DMS 273 (cell line): ENCODE results near the gene ADAM12.

Source experiments
- DNase-seq: peaks from one replicate; lab custom pipeline; 2025; ENCODE audit not compliant: unreplicated experiment; lab: John Stamatoyannopoulos, UW

Gene ADAM12

DNA sequence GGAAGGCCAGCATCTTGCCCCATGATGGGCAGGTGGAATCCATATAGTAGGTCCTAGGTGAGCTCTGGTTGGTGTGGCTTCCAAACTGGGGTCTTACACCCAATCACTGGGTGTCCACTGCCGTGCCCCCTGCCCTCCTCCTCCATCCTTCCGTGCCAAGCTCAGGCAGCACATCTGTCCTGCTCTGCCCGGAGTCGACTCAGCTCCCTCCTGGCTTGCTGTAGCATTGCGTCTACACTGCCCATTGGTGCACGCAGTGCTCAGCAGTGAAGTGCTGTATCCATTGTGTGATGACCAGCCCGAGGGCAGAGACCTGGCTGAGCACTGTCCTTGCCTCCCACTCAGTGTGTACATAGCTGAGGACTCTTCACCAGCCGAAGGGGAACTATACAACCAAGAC is 148.4 kb downstream of the ADAM12 start:
- DNase-seq: no peak

DNA sequence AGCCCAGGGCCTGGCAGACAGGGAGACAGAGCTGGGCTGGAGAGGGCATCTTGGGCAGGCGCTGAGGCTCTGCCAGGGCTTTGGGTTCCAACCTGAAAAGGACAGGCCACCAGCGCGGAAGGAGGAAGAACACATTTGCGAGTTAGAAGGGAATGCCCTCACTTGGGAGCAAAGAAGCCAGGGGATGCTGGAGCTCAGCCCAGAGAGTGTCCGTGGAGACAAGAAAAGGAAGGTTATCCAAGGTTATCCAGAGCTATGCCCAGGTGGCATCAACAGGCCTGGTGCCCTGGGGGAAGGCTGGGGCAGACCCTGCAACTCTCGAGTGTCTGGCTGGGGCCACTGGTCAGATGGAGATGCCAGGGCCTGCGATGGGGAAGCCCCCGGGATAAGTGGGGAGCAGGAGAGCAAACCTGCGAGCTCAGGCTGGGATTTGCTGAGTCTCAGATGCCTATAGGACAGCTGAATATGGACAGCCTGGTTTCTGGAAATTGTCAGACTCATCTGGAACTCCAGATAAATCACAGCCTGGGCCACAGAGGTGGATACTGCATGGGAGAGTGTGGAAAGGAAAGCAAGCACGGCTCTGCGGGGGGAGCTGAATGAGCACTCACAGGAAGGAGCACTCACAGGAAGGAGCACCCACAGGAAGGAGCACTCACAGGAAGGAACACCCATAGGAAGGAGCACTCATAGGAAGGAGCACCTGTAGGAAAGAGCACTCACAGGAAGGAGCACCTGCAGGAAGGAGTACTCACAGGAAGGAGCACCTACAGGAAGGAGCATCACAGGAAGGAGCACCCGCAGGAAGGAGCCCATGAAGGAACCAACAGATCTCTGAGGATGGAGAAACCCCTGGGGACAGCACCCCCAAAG is 152.1 kb downstream of the ADAM12 start:
- DNase-seq: no peak

DNA sequence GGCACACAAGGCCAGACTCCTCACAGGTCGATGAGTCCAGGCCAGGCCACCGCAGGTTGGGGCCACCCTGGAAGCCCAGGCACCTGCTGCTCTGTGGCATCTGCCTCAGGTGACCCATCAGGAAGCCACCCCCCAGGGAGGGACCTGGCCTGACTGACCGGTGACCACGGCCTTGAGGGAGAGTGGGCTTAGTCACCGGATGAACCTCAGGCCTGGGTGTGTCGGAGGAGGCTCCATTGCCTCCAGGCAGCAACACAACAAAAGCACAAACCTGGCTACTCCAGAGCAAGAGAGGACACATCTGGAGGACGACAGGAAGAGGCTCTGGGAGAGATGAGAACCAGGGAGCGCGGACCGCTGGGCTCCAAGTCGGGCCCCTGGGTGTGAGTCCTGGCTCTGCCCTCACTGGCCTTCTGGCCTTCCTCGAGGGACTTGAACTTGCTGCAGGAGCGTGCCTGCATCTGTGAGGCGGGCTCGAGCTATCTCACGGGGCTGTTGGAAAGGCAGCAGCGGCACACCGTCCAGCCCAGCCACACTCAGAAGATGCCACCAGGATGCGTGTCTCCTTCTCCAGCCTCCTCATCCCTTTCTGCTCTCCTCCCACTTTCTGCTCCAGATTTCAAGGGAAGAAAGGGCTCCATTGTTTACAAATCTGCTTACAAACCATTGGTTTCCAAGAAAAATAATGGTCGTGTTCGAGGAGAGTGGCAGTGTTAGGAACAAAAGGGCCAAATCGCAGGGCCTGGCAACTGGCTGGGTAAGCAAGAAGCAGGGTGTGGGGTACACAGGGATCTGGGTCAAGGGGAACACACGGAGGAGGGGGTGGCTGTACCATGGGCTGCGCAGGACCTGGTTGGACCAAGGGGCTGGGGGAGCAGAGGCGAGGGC is 152.9 kb downstream of the ADAM12 start:
- DNase-seq: no peak

DNA sequence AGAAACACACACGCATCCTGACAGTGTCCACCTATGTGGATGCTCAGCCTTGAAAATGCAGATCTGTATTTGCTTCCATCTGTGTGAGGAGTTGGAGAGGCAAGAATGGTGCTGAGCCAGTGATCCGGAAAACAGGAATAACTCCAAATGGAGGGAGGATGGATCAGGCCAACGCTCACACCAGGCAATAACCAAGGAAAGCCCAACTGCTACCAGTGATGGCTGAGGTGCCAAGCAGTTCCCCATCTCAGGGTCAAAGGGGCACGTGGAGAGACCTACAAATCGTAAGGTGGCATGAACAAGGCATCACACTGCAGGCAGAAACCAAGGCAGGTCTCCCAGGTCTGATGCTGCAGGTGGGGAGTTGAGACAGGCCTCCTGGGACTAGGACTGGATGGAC is 153.6 kb downstream of the ADAM12 start:
- no peak for DNase-seq

DNA sequence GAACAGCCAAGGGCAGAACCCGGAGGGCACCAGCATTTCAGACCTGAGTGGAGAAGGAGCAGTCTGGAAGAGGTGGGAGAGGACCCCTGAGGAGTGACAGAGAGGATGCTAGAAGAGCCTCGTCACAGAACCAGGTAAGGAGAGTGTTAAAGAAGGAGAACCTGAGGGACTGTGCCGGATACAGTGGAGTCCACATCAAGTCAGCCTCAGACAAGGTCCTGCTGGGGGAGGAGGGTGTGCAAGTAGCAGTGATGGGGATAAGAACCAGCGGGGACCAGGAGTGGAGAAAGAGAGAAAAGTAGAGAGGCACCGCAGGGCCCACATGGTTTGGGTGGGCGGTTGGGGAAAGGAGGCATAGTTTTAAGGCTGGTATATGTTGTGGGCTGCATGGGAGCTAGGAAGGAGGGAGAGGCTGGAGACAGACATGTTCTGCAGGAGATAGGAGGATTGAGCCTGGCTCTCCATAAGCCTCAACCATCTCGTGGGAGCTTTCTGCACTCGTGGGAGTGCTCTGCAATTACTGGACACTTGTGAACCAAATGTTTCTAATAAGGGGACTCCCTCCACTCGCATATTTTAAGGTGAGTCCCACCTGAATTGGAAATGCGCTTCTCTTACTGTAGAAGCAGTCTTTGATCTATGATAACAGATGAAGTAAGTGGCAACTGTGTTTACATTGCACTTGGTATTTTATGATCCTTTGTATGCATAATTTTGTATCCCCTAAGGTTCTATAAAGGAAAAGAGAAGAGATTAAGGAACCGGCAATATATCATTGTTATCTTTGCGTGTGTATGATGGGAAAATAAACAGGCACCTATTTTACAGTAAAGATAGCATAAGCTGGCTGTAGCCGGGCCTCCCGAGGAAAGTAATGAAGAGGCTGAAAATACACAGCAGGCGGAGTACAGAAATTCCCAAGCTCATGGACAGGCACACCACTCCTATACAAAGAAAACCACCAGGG is 154.8 kb downstream of the ADAM12 start:
- no peak for DNase-seq

DNA sequence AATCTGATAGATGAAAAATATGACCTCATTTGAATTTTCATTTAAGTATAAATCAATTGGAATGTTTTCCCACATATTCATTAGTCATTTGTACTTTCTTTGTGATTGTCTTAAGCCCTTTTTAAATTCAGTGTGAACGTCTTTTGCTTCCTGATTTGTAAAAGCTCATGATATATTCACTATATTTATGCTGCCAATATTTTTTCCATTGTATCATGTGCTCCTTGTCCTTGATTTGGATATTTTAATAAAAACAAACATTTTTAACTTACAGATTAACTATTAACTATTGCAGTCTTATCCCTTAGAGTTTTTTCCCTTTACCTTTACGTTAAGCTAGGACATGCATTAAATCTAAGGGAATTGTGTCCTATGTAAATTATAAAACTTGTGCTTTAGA is 157.7 kb downstream of the ADAM12 start:
- DNase-seq: no peak

DNA sequence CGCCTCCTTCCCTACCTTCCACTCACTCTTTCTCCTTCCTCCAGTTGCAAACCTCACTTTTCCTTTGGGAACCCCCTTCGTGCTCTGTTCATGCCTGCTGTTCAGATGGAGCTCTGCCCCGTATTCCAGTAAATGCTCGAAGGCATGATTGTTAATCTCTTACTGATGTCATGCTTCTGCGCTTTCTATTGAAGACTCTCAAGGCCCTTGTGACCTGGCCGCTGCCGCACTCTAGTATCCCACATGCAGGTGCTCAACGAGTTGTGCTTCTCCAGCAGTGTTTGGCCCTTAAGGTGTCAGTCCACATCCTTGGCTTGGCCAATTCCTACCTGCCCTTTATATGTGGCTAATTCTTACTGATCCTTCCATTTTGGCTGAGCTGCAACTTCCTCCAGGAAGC is 158.6 kb downstream of the ADAM12 start:
- DNase-seq: no peak

DNA sequence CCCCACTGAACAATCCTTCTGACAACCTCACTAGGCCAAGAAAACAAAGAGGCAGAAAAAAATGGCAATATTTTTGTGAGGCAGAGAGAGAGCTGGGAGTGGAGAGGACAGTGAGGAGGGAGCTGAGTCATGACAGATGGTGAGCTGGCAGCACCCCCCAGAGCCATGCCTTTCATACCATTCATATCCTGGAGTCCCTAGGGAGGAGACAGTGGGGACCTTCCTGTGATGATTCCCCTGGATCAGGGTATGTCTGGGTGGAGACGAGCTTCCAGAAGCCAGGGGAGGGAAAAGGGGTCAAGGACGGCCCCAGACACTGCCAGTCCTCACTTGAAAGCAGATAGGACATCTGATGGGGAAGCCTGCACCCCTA is 160.5 kb downstream of the ADAM12 start:
- DNase-seq: no peak

DNA sequence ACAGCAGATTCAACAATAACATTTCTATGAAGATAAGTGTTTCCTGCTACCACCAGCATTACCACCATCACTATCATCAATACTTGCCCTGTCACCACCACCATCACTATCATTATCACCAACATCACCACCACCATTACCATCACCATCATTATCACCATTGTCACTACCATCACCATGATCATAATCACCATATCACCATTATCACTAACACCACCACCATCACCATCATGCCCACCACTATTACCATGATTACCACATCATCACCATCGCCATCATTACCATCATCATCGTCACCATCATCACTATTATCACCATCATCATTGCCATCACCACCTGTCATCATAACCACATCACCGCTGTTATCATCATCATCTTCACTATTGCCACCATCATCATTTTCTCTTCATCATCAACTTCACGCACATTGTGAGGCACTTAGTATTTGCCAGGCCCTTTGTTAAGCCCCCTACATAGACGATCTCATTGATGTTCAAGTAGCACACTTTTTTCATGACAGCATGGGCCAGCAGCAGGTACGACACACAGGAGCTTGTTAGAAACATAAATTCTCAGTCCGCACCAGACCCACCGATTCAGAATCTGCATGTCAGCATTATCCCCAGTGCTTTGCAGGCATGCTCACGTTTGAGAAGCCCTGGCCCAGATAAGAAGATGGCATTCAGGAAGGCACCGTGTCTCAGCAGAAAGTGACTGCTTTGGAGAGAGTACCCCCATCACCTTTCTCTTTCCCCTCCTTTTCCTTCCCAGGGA is 161.1 kb downstream of the ADAM12 start:
- DNase-seq: no peak

DNA sequence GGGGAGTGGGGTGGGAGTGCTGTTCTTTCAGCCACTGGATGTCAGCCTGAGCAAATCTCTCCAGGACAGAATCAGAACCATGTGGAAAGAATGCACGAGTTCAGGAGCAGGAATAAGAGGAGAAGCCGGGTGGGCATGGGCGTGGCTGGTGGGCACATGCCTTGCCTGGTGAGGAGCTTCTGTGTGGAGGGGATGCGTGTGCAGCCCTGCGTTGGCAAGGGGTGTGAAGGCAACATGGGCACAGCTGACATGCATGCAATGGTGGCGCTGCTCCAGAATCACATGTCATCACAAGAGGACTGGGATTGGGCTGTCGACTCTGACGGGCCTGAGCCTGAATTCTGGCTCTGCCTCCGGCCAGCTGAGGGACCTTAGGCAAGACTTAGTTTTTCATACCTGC is 162.1 kb downstream of the ADAM12 start:
- DNase-seq: no peak

DNA sequence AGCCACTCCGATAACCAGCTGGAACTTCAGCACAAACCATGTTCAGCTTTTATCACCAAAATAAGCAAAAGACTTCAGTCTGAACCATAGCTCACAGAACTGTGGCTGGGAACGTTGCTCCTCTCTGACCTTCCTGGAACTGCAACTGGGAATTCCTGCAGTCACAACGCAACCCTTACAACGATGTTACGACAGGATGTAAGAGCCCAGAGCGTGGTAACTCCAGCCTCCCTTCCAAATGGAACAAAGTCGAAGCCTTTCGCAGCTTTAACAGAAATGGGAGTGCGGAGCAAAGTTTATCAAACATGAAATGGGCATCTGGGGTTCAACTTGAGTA is 162.6 kb downstream of the ADAM12 start:
- DNase-seq: no peak

DNA sequence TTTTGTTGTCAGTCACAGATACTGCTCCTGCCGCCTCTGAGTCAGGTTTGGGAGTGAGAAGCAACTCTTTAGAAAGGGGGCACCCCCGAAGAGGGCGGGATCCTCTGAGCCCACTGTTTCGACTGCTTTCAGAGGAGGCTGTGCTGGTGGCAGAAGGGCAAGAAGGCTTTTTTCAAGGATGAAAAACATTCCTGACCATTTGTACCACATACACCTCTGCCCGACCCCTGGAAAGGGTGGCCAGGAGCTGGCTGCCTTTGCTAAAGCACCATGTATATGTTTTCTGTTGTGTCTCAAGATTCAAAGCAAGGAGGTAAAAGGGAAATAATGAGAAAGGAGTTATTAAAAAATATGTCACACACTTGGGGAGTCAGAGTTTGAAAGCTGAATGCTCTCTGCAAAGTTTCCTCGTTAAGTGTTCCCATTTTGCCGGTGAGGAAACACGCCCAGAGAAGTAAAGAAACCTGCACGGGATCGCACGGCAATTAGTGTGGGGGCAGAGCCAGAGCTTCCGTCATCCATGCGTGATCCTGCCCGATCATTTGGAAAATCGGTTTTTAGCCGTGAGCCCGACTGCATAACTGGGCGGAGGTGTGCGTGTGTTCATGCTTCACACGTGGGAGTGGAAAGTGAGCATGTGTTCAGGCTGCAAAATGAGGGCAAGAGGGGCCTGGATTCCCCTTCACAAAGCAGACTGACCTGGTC is 163.2 kb downstream of the ADAM12 start:
- DNase-seq: no peak

DNA sequence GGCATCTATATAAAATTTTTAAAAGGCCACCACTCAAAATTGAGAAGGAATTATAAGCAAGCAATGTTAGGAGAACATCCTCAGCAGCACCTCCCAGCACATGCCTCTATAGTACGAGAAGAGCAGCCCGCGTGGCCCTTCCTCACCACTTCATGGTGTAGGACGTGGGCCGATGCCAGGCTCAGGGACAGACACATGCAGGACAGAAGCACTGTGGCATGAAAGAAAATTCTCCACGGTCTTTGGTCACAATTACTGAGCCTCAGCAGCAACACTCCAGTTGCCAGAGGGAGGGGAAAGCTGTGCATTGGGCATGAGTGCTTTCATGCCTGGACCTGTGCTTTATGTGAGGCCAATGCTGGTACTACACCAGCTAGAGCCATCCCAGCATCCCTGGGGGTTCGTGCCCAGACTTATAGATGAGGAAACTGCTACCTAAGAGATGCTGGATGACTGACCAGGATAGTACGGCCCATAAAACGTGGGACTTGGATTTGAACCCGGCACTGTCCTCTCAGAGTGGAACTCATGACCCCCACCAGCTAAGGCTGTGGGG is 164.7 kb downstream of the ADAM12 start:
- no peak for DNase-seq

DNA sequence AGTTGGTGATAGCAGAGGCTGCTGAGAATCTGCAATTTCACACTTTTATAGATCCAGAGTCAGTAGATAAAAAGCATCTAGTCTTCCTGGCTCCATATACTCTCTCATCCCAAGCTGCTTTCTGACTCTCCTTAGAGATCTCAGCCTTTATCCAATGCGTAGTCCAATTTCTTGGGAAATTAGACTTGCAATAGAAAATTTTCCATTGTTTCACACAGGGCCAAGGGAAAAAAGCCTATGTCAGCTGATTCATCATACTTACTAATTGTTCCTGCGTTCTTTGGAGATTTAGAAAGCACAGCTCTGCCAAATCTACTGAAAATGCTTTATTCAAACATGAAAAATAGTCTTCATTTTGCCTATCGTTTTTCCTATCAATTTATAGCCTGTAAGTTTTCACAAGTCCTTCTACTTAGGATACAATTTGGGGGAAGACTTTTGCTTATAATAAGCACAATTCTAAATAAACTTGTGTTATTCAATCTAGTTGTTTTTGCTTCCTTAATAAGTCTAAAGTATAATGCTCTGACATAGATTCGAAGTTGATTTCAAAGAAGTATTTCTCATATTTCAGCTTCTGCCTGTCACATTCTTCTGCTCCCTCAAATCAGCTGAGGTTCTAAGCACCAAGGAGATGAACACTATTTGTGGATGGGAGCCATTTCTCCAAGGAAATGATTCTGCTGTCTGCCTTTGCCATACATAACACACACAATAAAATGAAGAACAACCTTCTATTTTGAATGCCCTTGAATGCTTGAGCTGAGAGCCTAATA is 165.4 kb downstream of the ADAM12 start:
- no peak for DNase-seq

DNA sequence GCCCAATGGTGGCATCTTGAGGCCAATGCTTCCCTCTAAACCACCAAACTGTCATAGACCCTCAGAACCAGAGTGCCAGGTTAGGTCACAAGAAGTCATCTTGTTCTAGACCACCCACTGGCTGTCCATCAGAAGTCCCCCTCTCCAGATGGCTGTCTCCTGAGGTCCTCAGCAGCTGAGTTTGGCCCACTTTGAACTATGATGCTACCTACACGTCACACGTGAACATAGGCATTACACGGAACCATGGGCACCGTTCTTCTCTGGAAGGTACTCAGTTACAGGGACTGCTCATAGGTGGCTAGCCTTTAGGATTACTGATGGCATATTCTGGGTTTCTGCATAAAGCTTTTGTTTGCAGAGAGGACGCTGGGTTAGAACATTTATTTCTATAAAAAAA is 166.4 kb downstream of the ADAM12 start:
- no peak for DNase-seq

DNA sequence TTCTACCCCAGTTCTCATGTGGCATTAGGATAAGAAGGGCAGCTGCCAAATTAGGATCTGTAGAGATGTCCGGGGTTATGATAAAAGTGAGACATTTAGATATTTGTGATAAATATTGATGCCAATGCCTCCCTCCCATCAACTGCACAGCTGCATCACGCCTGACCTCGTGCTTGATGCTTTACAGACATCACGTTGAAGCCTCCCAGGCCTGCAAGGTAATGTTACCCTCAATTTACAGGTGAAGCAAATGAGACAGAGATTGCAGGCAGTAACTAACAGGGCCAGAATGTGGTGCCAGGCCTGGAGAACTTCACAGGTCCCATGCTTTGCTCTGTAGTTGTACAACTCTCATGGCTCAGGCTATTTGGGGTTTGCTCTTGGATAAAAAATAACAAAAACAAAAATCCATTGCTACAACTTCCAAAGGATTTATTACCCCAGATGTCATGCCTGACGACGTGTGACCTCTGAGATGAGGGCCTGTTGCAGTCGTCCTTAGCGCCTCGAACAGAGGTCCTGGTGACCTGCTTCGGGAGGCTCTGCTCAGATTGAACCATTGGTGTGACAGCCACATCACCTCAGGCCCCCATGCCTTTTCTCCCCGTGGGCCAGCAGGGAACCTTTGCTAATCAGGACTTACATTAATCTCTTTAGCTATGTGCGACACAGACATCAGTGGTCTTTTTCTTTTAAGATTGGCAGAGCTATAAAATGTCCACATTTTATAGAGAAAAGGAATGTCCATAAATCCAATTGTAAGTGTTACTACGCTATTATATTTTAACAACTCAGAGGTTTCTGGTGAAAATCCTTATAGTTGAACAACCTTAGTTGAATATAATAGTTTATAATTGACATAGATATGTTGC is 169.3 kb downstream of the ADAM12 start:
- DNase-seq: no peak

DNA sequence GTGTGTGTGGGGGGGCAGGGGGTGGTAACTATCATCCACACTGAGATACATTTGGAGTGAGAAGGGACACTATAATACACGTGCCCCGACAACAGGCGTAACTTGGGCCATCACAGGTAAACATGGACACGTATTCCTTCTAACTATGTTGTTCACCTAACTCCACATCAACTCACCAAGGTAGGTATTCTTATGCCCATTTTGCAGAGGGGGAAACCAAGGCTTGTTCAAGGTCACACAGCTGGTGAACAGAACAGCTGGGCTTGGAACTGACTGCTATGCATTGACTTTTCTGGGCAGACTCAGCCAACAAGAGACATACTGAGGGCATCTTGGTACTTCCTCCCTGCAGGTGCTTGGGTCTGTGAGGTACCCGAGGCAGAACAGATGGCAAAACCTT is 170.1 kb downstream of the ADAM12 start:
- no peak for DNase-seq

DNA sequence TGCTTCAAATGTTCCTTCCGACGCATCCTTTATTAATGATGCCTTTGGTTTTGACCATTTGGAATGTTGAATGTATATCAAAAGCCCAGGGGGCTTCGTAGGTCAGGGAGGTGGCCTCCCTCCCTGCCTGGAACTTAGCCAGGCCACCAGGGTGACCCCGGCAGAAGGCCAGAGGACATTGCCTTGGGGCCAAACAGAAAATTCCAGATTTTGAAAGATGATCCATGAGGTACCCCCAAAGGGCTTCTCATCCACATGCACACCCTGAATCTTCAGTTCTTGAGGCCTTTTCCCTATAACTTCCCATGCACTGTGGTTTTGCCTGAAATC is 171.7 kb downstream of the ADAM12 start:
- no peak for DNase-seq
